Measurements from ENCODE around the gene PRDM16.

PRDM16 gene

GRCh38 chr1:3474016-3474415 lies 405.0 kb downstream of the PRDM16 start:
- DNase-seq, result no peak

- DNase-seq, result no peak
These were observed 405.4 kb downstream of the PRDM16 start for GRCh38 chr1:3474421-3474820.

- no peak for DNase-seq
These were observed 407.0 kb downstream of the PRDM16 start for GRCh38 chr1:3475839-3476573.

- DNase-seq, result no peak
These were observed 407.7 kb downstream of the PRDM16 start for GRCh38 chr1:3476666-3477065.

- DNase-seq, result no peak
These were observed 408.4 kb downstream of the PRDM16 start for GRCh38 chr1:3477241-3477995.

- no peak for DNase-seq
These were observed 409.2 kb downstream of the PRDM16 start for GRCh38 chr1:3478187-3478586.

- no peak for DNase-seq
These were observed 410.7 kb downstream of the PRDM16 start for GRCh38 chr1:3479511-3480368.

GRCh38 chr1:3480369-3480719 lies 411.3 kb downstream of the PRDM16 start:
- no peak for DNase-seq

- DNase-seq, result no peak
These were observed 412.0 kb downstream of the PRDM16 start for GRCh38 chr1:3481046-3481445.

- DNase-seq, result no peak
These were observed 412.9 kb downstream of the PRDM16 start for GRCh38 chr1:3481836-3482375.

- no peak for DNase-seq
These were observed 413.4 kb downstream of the PRDM16 start for GRCh38 chr1:3482378-3482849.

GRCh38 chr1:3483380-3483779 lies 414.4 kb downstream of the PRDM16 start:
- no peak for DNase-seq

- no peak for DNase-seq
These were observed 414.9 kb downstream of the PRDM16 start for GRCh38 chr1:3483801-3484444.

- DNase-seq, result no peak
These were observed 416.0 kb downstream of the PRDM16 start for GRCh38 chr1:3485016-3485415.
